ENCODE data around the gene ATP8B1.
"Not testable (repeated sequence)": the region's sequence is repeated elsewhere in the genome, so short reads cannot be mapped to it uniquely, and the experiment has no call there.

The ATP8B1 gene

GRCh38 chr18:57660961-57661360, 142.2 kb downstream of the ATP8B1 start:
- DNase-seq (ENCODE audit: low spot score): no peak

GRCh38 chr18:57659460-57660102, 143.5 kb downstream of the ATP8B1 start:
- no peak for DNase-seq (ENCODE audit: low spot score)

- no peak for DNase-seq (ENCODE audit: low spot score)
Measured at GRCh38 chr18:57657542-57657941, 145.6 kb downstream of the ATP8B1 start.

- no peak for DNase-seq (ENCODE audit: low spot score)
Measured at GRCh38 chr18:57655740-57656139, 147.4 kb downstream of the ATP8B1 start.

- DNase-seq (ENCODE audit: low spot score): no peak
Measured at GRCh38 chr18:57651914-57652313, 151.2 kb downstream of the ATP8B1 start.

- no peak for DNase-seq (ENCODE audit: low spot score)
Measured at GRCh38 chr18:57649556-57650500, 153.3 kb downstream of the ATP8B1 start.

GRCh38 chr18:57648414-57648813, 154.7 kb downstream of the ATP8B1 start:
- DNase-seq (ENCODE audit: low spot score): no peak

- DNase-seq (ENCODE audit: low spot score): no peak
Measured at GRCh38 chr18:57644540-57644939, 158.6 kb downstream of the ATP8B1 start.

- DNase-seq (ENCODE audit: low spot score): not testable (repeated sequence)
Measured at GRCh38 chr18:57643726-57644125, 159.4 kb downstream of the ATP8B1 start.

GRCh38 chr18:57642462-57642861, 160.7 kb downstream of the ATP8B1 start:
- not testable (repeated sequence) for DNase-seq (ENCODE audit: low spot score)

GRCh38 chr18:57640749-57641148, 162.4 kb downstream of the ATP8B1 start:
- DNase-seq (ENCODE audit: low spot score): no peak

GRCh38 chr18:57640236-57640635, 162.9 kb downstream of the ATP8B1 start:
- DNase-seq (ENCODE audit: low spot score): no peak

- DNase-seq (ENCODE audit: low spot score): no peak
Measured at GRCh38 chr18:57635003-57635822, 167.9 kb downstream of the ATP8B1 start.

GRCh38 chr18:57631697-57632096, 171.4 kb downstream of the ATP8B1 start:
- no peak for DNase-seq (ENCODE audit: low spot score)

- no peak for DNase-seq (ENCODE audit: low spot score)
Measured at GRCh38 chr18:57630754-57631595, 172.1 kb downstream of the ATP8B1 start.

GRCh38 chr18:57630002-57630753, 172.9 kb downstream of the ATP8B1 start:
- DNase-seq (ENCODE audit: low spot score): peak; percentile 96

GRCh38 chr18:57629422-57629821, 173.7 kb downstream of the ATP8B1 start:
- no peak for DNase-seq (ENCODE audit: low spot score)

- no peak for DNase-seq (ENCODE audit: low spot score)
Measured at GRCh38 chr18:57627488-57627887, 175.6 kb downstream of the ATP8B1 start.

GRCh38 chr18:57624988-57625387, 178.1 kb downstream of the ATP8B1 start:
- no peak for DNase-seq (ENCODE audit: low spot score)

GRCh38 chr18:57621246-57621604, 181.9 kb downstream of the ATP8B1 start:
- DNase-seq (ENCODE audit: low spot score): peak; percentile 8

GRCh38 chr18:57619876-57620275, 183.2 kb downstream of the ATP8B1 start:
- no peak for DNase-seq (ENCODE audit: low spot score)
